Aorta (tissue), 5 donors: Measurements from ENCODE around the gene SDCCAG8. TPM values are rescaled to one million over a fixed set of nuclear protein-coding genes. Genes with fewer than 3 reads are reported as not detected.

Experiments used
- ATAC-seq: fragments of 200-7000 bp; cut with Tn5 transposase; one replicate; pipeline ENCODE4 v1.9.1; 2022; ENCODE audit warnings: moderate library complexity; ENCODE audit not compliant: low FRiP score
- DNase-seq, 2 donors: peaks; one replicate each; pipeline ENCODE4 v3.0.0-alpha.2; 2020
- H3K27ac ChIP-seq, 2 donors: one replicate each; pipeline ENCODE4 v1.5.1; 2013; ENCODE audit warnings: low read length in 2 of 2, mild to moderate bottlenecking in 2 of 2, moderate library complexity in 2 of 2, control low read depth in 1 of 2, inconsistent platforms in 1 of 2, low read depth in 1 of 2
- H3K27me3 ChIP-seq, 2 donors: one replicate each; pipeline ENCODE4 v1.6.1; 2013; ENCODE audit warnings: control low read depth in 1 of 2, low read length in 1 of 2, mild to moderate bottlenecking in 1 of 2, moderate library complexity in 1 of 2; ENCODE audit not compliant: insufficient read depth in 2 of 2, control insufficient read depth in 1 of 2
- H3K36me3 ChIP-seq, 2 donors: one replicate each; pipeline ENCODE4 v1.6.1; 2013; ENCODE audit warnings: control low read depth in 1 of 2, low read length in 1 of 2, mild to moderate bottlenecking in 1 of 2; ENCODE audit not compliant: insufficient read depth in 2 of 2, control insufficient read depth in 1 of 2
- H3K4me1 ChIP-seq, 2 donors: one replicate each; pipeline ENCODE4 v1.6.1; 2013; ENCODE audit warnings: low read length in 2 of 2, control low read depth in 1 of 2, mild to moderate bottlenecking in 1 of 2, moderate library complexity in 1 of 2; ENCODE audit not compliant: insufficient read depth in 2 of 2, control insufficient read depth in 1 of 2
- H3K4me3 ChIP-seq, 2 donors: one replicate each; pipeline ENCODE4 v1.5.1; 2013; ENCODE audit warnings: low read length in 2 of 2, control low read depth in 1 of 2, mild to moderate bottlenecking in 1 of 2
- H3K9me3 ChIP-seq: one replicate; pipeline ENCODE4 v1.6.1; 2013; ENCODE audit warnings: mild to moderate bottlenecking, low read length; ENCODE audit not compliant: control insufficient read depth
- WGBS, 2 donors: extraction: QIAGEN DNeasy Blood & Tissue Kit; methylation state at CpG; one replicate each; pipeline ENCODE4 v1.1.7; 2013; 5-methylcytosine and 5-hydroxymethylcytosine counted together
- intact Hi-C, 2 donors: fragments of 100-400 bp; cut with DNase I; formaldehyde crosslinking; loops; one replicate each; pipeline versions ENCODE4 v1.14.2 to v1.15.0; 2022
- polyA plus RNA-seq, 2 donors: library from polyadenylated mRNA; stranded (reverse); fragments of 200-250 nt; gene quantifications; one replicate each; pipeline ENCODE4 v1.2.3, GENCODE V29; 2013
- total RNA-seq, 2 donors: library from RNA; stranded (reverse); fragmentation: NEBNext Ultra II Directional; extraction: Animal tissue kit (Norgen Biotek cat#: 25700); gene quantifications; one replicate each; pipeline ENCODE4 v1.2.1, GENCODE V29; 2021
- donor health status: healthy with polysubstance abuse.
- donor health status: Bipolar disorder and iron deficiency.
- donor health status: DM: no; HTN: no; CAD: no.
- donor health status: DM: no; HTN: no; CAD: no.
- donor health status: DM: yes; HTN: yes; CAD: no.

SDCCAG8 gene
- total and polyA plus RNA-seq, 4 donors, result 23.2 to 93.4 (median 32.1) TPM

DNA sequence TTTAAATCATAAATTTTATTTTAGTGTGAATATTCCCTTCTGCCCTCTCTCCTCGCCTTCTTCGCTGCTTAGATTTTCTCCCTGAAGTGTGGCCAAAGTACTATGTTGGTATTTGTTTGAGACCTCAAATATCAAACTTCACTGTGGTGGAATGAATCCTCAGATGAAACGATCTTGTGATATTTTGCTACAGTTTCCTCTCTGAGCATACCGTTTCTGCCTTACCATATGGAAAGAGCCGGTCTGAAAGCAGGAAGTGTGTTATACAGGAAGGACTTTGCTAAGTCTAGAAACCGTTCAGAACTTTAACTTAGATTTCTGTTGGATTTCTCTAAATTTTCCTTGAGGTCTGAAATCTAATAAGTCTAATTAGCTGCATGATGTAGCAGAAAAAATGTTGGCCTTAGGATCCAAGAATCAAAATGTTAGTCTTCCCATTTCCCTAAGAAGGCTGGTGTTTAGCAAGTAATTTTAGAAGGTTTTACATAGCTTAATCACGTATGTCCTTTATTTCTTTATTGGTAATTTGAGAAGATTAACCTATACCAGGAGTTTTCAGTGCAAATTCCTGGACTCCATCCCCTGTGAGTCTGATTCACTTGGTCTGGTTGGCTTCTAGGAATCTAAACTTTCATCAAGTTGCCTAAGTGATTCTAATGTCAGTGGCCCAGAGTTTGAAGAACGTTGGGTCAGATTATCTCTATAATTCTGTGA is 30.7 kb downstream of the SDCCAG8 start:
- Histone ChIP-seq H3K4me3 (no peak overlapping the region), H3K9me3 (no peaks in the 10 kb centered on the region), H3K27me3 (no peaks in the 10 kb centered on the region), H3K36me3 (no peaks in the 10 kb centered on the region), H3K4me1 (peaks cover 1 to 5% of the 10 kb centered on the region in 2 donors), H3K27ac (no peak overlapping the region)
- WGBS, 2 donors, result 34 to 45% methylated on average over 8 of the region's 8 CpGs
- ATAC-seq (no peak), DNase-seq (no peak)
- intact Hi-C loops, result no loop called here

DNA sequence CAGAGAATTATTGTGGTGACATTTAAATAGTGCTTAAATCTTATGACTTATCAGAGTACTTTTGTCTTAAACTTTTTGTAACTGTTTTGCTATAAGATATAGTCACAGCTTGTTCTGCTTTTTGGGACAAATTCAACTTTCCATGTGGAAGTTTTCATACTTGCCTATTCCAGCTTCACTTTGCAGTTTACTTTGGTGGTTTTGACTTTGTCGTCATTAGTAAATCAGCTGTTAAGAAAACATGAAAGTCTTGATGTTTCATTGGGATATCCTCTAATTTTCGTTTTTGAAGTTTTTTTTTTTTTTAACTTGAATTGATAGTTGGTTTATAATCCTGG is 31.3 kb downstream of the SDCCAG8 start:
- H3K27ac ChIP-seq, result no peak overlapping the region
- no peaks in the 10 kb centered on the region for H3K36me3 ChIP-seq
- H3K4me1 ChIP-seq, result peaks cover 1 to 5% of the 10 kb centered on the region in 2 donors
- 0 to 1% methylated on average over 2 of the region's 2 CpGs for WGBS, 2 donors
- DNase-seq (no peak), ATAC-seq (no peak)
- no peaks in the 10 kb centered on the region for H3K9me3 ChIP-seq
- no peaks in the 10 kb centered on the region for H3K27me3 ChIP-seq
- intact Hi-C loops, result no loop called here
- no peak overlapping the region for H3K4me3 ChIP-seq

DNA sequence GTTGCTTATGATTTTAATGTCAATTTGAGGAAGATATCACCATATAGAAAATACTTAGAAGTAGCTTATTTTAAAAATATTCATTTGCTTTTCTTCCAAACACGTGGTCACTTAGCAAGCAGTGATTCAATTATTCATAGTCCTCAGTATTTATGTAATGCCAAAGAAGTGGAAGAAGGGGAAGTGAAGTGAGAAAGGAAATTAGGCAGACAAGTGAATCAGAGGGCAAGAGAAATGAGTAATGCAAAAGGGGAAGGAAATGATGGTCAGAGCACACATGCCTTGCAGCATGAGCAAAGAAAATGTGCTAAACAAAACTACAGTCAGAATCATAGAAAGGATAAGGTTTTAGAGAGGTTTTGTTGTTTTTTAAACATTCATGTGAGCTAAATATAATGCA is 31.8 kb downstream of the SDCCAG8 start:
- Histone ChIP-seq H3K4me3 (no peak overlapping the region), H3K27ac (no peak overlapping the region), H3K27me3 (no peaks in the 10 kb centered on the region), H3K36me3 (no peaks in the 10 kb centered on the region), H3K4me1 (peaks cover 1 to 5% of the 10 kb centered on the region in 2 donors), H3K9me3 (no peaks in the 10 kb centered on the region)
- DNase-seq, result no peak
- peak; percentile 76 for ATAC-seq
- intact Hi-C loops, result no loop called here
- WGBS, 2 donors, result 0 to 3% methylated on average over 1 of the region's 1 CpG

DNA sequence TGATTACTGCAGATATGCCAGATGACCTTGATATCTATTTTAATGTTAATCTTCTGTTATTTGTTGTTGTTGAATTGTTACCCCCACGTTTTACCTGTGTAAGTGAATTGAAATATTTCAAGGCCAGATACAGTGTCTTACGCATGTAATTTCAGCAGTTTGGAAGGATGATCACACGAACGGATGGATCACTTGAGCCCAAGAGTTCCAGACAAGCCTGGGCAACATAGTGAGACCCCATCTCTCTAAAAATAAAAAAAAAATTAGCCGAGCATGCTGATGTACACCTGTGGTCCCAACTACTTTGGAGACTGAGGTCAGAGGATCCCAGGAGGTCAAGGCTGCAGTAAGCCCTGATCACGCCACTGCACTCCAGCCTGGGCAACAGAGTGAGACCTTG is 32.2 kb downstream of the SDCCAG8 start:
- ATAC-seq, result no peak
- H3K4me1 ChIP-seq, result peaks cover 1 to 5% of the 10 kb centered on the region in 2 donors

DNA sequence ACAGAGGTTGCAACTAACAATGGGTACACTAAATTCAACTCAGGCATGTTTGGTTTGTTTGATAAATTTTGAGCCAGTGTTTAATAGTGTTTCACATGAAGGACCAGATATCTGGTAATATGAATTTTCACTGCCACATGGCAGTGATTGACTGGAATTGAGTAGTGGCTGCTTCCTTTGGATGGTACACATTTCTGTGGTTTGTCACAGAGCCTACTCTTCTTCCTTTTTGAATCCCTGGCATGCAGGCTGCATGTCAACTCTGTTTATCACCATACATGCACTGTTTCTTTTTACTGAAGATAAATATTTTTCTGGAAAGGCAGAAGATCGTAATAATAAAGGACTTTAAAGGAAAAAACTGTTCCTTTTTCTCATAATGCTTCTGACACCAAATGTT is 35.5 kb downstream of the SDCCAG8 start:
- H3K4me1 ChIP-seq, result peaks cover 1 to 5% of the 10 kb centered on the region in 2 donors
- intact Hi-C loops, result no loop called here
- DNase-seq (no peak), ATAC-seq (no peak)
- H3K4me3 ChIP-seq, result no peak overlapping the region
- H3K36me3 ChIP-seq, result no peaks in the 10 kb centered on the region
- H3K27me3 ChIP-seq, result no peaks in the 10 kb centered on the region
- no peak overlapping the region for H3K27ac ChIP-seq
- no peaks in the 10 kb centered on the region for H3K9me3 ChIP-seq
- WGBS, 2 donors, result 85 to 90% methylated on average over 1 of the region's 1 CpG

More for the DNA sequence above, 32.2 kb downstream of the SDCCAG8 start:
- 81 to 86% methylated on average over 6 of the region's 6 CpGs for WGBS, 2 donors
- Histone ChIP-seq H3K9me3 (no peaks in the 10 kb centered on the region), H3K27me3 (no peaks in the 10 kb centered on the region), H3K27ac (no peak overlapping the region), H3K4me3 (no peak overlapping the region), H3K36me3 (no peaks in the 10 kb centered on the region)
- no peak for DNase-seq
- intact Hi-C loops, result no loop called here

DNA sequence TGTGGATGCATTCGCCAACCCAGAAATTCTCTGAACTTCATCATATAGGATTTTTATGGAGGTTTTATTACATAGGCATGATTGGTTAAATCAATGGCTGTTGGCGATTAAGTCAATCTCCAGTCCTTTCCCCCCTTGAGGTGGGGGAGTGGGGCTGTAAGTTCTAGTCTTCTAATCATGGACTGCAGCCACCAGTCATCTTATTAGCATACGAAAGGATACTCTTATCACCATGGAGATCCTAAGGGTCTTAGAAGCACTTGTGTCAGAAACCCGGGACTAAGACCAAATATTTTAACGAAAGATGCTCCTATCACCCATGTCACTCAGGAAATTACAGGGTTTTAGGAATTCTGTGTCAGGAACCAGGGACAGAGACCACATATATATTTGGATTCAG is 36.3 kb downstream of the SDCCAG8 start:
- H3K36me3 ChIP-seq, result no peaks in the 10 kb centered on the region

DNA sequence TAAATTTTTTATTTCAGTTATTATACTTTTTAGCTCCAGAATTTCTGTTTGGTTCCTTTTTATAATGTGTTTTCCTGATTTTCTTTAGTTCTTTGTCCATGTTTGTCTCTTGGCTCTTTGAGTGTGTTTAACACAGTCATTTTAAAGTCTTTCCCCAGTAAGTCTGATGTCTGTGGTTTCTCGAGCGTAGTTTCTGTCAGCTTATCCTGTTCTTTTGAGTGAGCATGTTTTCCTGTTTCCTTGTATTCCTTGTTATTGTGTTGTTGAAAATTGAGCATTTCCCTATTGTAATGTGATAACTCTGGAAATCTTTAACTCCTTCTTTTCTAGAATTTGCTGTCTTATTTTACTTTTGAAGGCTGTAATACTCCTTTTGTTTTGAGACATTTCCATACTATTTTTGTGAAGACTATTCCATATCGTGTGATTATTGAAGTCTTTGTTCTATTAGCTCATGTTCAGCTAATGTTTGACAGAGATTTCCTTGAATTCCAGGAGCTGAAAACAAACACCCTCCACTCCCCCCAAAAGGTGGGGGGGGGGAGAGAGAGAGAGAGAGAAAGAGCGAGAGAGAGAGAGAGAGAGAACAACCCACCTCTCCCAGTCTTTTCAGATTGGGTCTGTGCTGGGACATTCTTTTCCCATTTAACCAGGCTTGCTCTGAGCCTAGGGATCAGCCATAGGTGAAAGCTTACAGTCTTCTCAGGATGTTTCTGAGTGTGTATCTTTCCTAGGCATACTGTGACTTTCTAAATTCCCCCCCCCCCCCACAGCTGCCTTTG is 38.3 kb downstream of the SDCCAG8 start:
- 81 to 94% methylated on average over 3 to 4 of the region's 4 CpGs for WGBS, 2 donors
- H3K9me3 ChIP-seq, result no peaks in the 10 kb centered on the region
- H3K4me3 ChIP-seq, result no peak overlapping the region
- H3K27ac ChIP-seq, result no peak overlapping the region
- no peaks in the 10 kb centered on the region for H3K4me1 ChIP-seq
- no peak for DNase-seq
- H3K36me3 ChIP-seq, result no peaks in the 10 kb centered on the region
- no peak for ATAC-seq
- intact Hi-C loops, result no loop called here
- H3K27me3 ChIP-seq, result no peaks in the 10 kb centered on the region

More for the DNA sequence above, 36.3 kb downstream of the SDCCAG8 start:
- no peak overlapping the region for H3K4me3 ChIP-seq
- no peaks in the 10 kb centered on the region for H3K9me3 ChIP-seq
- H3K27me3 ChIP-seq, result no peaks in the 10 kb centered on the region
- ATAC-seq, result no peak
- no peak overlapping the region for H3K27ac ChIP-seq
- DNase-seq, result no peak
- peaks cover 0 to 1% of the 10 kb centered on the region in 2 donors for H3K4me1 ChIP-seq
- intact Hi-C loops, result no loop called here
- 99 to 100% methylated on average over 5 of the region's 5 CpGs for whole genome bisulfite sequencing, 2 donors

DNA sequence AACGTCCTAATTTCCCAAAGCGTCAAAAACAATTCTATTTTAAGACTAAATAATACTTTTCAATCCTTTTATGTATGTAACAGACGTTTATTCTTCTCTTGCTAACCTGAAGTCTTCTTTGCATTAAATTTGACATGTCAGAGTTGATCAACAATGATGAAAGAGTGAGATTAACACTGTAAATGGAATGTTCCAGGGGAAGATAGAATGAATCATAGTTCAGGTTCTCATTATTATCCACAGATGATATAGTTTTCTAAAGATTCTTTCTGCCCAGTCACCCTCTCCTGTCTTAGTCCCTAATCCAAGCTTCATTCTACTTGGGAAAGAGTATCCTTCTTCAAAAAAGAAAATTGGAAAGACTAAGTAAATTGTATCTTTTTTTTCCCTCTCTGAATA is 38.9 kb downstream of the SDCCAG8 start:
- peaks cover 0 to 1% of the 10 kb centered on the region in 2 donors for H3K36me3 ChIP-seq

DNA sequence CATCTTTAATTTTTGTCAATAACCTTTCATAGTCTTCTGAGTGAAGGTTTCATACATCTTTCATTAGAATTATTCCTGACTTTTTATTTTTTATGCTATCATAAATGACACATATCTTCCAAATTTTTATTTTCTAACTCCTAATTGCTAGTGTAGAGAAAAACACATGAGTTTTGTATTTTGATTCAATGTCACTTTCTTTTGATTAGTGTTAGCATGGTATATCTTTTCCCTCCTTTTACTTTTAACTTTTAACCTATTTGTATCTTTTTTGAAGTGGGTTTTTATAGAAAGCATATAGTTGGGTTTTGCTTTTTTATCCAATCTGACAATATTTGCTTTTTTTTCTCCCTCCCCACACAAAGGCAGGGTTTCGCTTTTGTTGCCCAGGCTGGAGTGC is 43.2 kb downstream of the SDCCAG8 start:
- no peak for ATAC-seq
- Histone ChIP-seq H3K4me1 (no peaks in the 10 kb centered on the region), H3K36me3 (peaks cover 0 to 1% of the 10 kb centered on the region in 2 donors), H3K9me3 (no peaks in the 10 kb centered on the region), H3K27me3 (no peaks in the 10 kb centered on the region), H3K4me3 (no peak overlapping the region), H3K27ac (no peak overlapping the region)
- intact Hi-C loops, result no loop called here
- no peak for DNase-seq
- WGBS, 2 donors, result 98 to 100% methylated on average over 1 of the region's 1 CpG

More for the DNA sequence above, 38.9 kb downstream of the SDCCAG8 start:
- Histone ChIP-seq H3K27me3 (no peaks in the 10 kb centered on the region), H3K27ac (no peak overlapping the region), H3K4me1 (no peaks in the 10 kb centered on the region), H3K4me3 (no peak overlapping the region), H3K9me3 (no peaks in the 10 kb centered on the region)
- intact Hi-C loops, result no loop called here
- WGBS, 2 donors, result 68 to 69% methylated on average over 3 of the region's 3 CpGs
- DNase-seq (no peak), ATAC-seq (no peak)
